Measurements from ENCODE around the gene ADGRB3.

The ADGRB3 gene

DNA sequence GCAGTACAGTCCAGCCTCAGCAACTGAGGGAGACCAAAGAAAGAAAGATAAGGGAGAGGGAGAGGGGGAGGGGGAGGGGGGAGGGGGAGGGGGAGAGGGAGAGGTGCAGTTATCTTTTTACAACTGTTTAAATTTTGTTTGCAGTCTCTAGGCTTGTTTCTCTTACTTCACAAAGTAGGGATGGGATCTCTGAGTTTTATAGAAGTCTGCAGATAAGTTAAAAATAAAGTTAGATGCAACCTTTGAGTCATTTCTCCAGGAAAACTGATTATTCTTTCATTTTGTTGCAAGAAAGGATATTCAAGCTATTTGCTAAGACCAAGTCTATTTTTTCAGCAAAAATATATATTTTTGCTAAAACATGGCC lies 487.3 kb downstream of the ADGRB3 start:
- Histone ChIP-seq H3K36me3 (replicated peaks; ENCODE audit: insufficient read depth, low read length) (no peaks in the 10 kb centered on the region), H3K9me2 (replicated peaks; ENCODE audit: insufficient read depth, low read length) (no peaks in the 10 kb centered on the region), H2AFZ (ENCODE audit: low read length) (no peak overlapping the region), H3K27ac (ENCODE audit: low read length) (no peak overlapping the region), H4K20me1 (ENCODE audit: insufficient read depth, low read length) (no peaks in the 10 kb centered on the region), H3K4me2 (ENCODE audit: low read depth, low read length) (no peak overlapping the region), H3F3A (ENCODE audit: insufficient read depth, low read length) (no peaks in the 10 kb centered on the region), H3K9me3 (replicated peaks; ENCODE audit: insufficient read depth, low read length) (no peaks in the 10 kb centered on the region), H3K79me2 (ENCODE audit: low read length) (no peaks in the 10 kb centered on the region), H3K27me3 (replicated peaks; ENCODE audit: insufficient read depth, low read length) (no peaks in the 10 kb centered on the region), H3K4me3 (ENCODE audit: low read length) (no peak overlapping the region), H3K9ac (ENCODE audit: low read length) (no peak overlapping the region), H3K4me1 (ENCODE audit: low read length) (no peaks in the 10 kb centered on the region)
- DNase-seq, result no peak
- TF ChIP-seq EZH2phosphoT487 (IDR thresholded peaks at IDR 0.05; ENCODE audit: low read length) (no peak), EZH2 (optimal IDR thresholded peaks at IDR 0.05; ENCODE audit: low read depth, low read length) (no peak)
- TF ChIP-seq, protein P1, sequence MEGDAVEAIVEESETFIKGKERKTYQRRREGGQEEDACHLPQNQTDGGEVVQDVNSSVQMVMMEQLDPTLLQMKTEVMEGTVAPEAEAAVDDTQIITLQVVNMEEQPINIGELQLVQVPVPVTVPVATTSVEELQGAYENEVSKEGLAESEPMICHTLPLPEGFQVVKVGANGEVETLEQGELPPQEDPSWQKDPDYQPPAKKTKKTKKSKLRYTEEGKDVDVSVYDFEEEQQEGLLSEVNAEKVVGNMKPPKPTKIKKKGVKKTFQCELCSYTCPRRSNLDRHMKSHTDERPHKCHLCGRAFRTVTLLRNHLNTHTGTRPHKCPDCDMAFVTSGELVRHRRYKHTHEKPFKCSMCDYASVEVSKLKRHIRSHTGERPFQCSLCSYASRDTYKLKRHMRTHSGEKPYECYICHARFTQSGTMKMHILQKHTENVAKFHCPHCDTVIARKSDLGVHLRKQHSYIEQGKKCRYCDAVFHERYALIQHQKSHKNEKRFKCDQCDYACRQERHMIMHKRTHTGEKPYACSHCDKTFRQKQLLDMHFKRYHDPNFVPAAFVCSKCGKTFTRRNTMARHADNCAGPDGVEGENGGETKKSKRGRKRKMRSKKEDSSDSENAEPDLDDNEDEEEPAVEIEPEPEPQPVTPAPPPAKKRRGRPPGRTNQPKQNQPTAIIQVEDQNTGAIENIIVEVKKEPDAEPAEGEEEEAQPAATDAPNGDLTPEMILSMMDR (IDR thresholded peaks at IDR 0.05; ENCODE audit: low read length), result no peak

GRCh38 chr6:69128411-69128810 lies 493.3 kb downstream of the ADGRB3 start:
- Histone ChIP-seq H3K4me1 (ENCODE audit: low read length) (no peaks in the 10 kb centered on the region), H3K4me2 (ENCODE audit: low read depth, low read length) (no peak overlapping the region), H3K79me2 (ENCODE audit: low read length) (no peaks in the 10 kb centered on the region), H2AFZ (ENCODE audit: low read length) (no peak overlapping the region), H4K20me1 (ENCODE audit: insufficient read depth, low read length) (no peaks in the 10 kb centered on the region), H3K27ac (ENCODE audit: low read length) (no peak overlapping the region), H3K4me3 (ENCODE audit: low read length) (no peak overlapping the region), H3K27me3 (replicated peaks; ENCODE audit: insufficient read depth, low read length) (no peaks in the 10 kb centered on the region), H3K9me2 (replicated peaks; ENCODE audit: insufficient read depth, low read length) (no peaks in the 10 kb centered on the region), H3K9me3 (replicated peaks; ENCODE audit: insufficient read depth, low read length) (no peaks in the 10 kb centered on the region), H3K36me3 (replicated peaks; ENCODE audit: insufficient read depth, low read length) (no peaks in the 10 kb centered on the region), H3K9ac (ENCODE audit: low read length) (no peak overlapping the region), H3F3A (ENCODE audit: insufficient read depth, low read length) (no peaks in the 10 kb centered on the region)
- no peak for TF ChIP-seq EZH2 (optimal IDR thresholded peaks at IDR 0.05; ENCODE audit: low read depth, low read length)
- TF ChIP-seq EZH2phosphoT487 (IDR thresholded peaks at IDR 0.05; ENCODE audit: low read length), result no peak
- TF ChIP-seq, protein P1 (IDR thresholded peaks at IDR 0.05; ENCODE audit: low read length), result no peak
- no peak for DNase-seq

- TF ChIP-seq, protein P1 (IDR thresholded peaks at IDR 0.05; ENCODE audit: low read length), result no peak
- no peak for TF ChIP-seq EZH2phosphoT487 (IDR thresholded peaks at IDR 0.05; ENCODE audit: low read length)
- no peak for TF ChIP-seq EZH2 (optimal IDR thresholded peaks at IDR 0.05; ENCODE audit: low read depth, low read length)
Measured at GRCh38 chr6:69129046-69129445, 494.0 kb downstream of the ADGRB3 start.

More at GRCh38 chr6:69129046-69129445, 494.0 kb downstream of the ADGRB3 start:
- H3F3A ChIP-seq (ENCODE audit: insufficient read depth, low read length), result no peaks in the 10 kb centered on the region
- no peaks in the 10 kb centered on the region for H3K27me3 ChIP-seq (replicated peaks; ENCODE audit: insufficient read depth, low read length)
- H4K20me1 ChIP-seq (ENCODE audit: insufficient read depth, low read length), result no peaks in the 10 kb centered on the region
- no peak overlapping the region for H3K4me2 ChIP-seq (ENCODE audit: low read depth, low read length)
- no peaks in the 10 kb centered on the region for H3K9me3 ChIP-seq (replicated peaks; ENCODE audit: insufficient read depth, low read length)
- no peak overlapping the region for H3K4me3 ChIP-seq (ENCODE audit: low read length)
- no peaks in the 10 kb centered on the region for H3K79me2 ChIP-seq (ENCODE audit: low read length)
- H3K4me1 ChIP-seq (ENCODE audit: low read length), result no peaks in the 10 kb centered on the region
- no peak overlapping the region for H3K9ac ChIP-seq (ENCODE audit: low read length)
- H2AFZ ChIP-seq (ENCODE audit: low read length), result no peak overlapping the region
- no peaks in the 10 kb centered on the region for H3K9me2 ChIP-seq (replicated peaks; ENCODE audit: insufficient read depth, low read length)
- no peaks in the 10 kb centered on the region for H3K36me3 ChIP-seq (replicated peaks; ENCODE audit: insufficient read depth, low read length)
- no peak overlapping the region for H3K27ac ChIP-seq (ENCODE audit: low read length)
- DNase-seq, result no peak
